Stimulated activated naive CD8-positive, alpha-beta T cell treated with anti-CD3 and anti-CD28 coated beads, Interleukin-15, Interleukin-2, amounts not matched to agents 100 U/mL and 50 U/mL, for 24 hours (primary cell): ENCODE results near the gene DMPK.

Experiments
- ATAC-seq: fragments of 150-1000 bp; cut with Tn5 transposase; one replicate; pipeline ENCODE4 v1.10.0; 2021
- DNase-seq: peaks from one replicate; pipeline ENCODE4 v3.0.0; 2021

The DMPK gene

GRCh38 chr19:45782162-45782691, at the start of gene DMPK:
TSS of gene DMPK (minus strand) at chr19:45782490. CDS start at chr19:45782352, 138 bp downstream.
- no peak for ATAC-seq
- DNase-seq = no peak

GRCh38 chr19:45828945-45829344, 46.7 kb upstream of the DMPK start:
- ATAC-seq (no peak), DNase-seq (no peak)

GRCh38 chr19:45828523-45828922, 46.2 kb upstream of the DMPK start:
- ATAC-seq (no peak), DNase-seq (no peak)

- no peak for ATAC-seq
- DNase-seq = no peak
These were observed 45.3 kb upstream of the DMPK start for GRCh38 chr19:45827459-45828093.

GRCh38 chr19:45826934-45827333, 44.6 kb upstream of the DMPK start:
- ATAC-seq (no peak), DNase-seq (no peak)

GRCh38 chr19:45825917-45826893, 43.9 kb upstream of the DMPK start:
- DNase-seq (no peak), ATAC-seq (no peak)

- DNase-seq (no peak), ATAC-seq (no peak)
These were observed 42.9 kb upstream of the DMPK start for GRCh38 chr19:45825263-45825605.

- no peak for ATAC-seq
These were observed 42.4 kb upstream of the DMPK start for GRCh38 chr19:45824531-45825262.

GRCh38 chr19:45824041-45824471, 41.8 kb upstream of the DMPK start:
- no peak for ATAC-seq

More at GRCh38 chr19:45824531-45825262, 42.4 kb upstream of the DMPK start:
- no peak for DNase-seq

GRCh38 chr19:45823182-45823581, 40.9 kb upstream of the DMPK start:
- DNase-seq (no peak), ATAC-seq (no peak)

More at GRCh38 chr19:45824041-45824471, 41.8 kb upstream of the DMPK start:
- no peak for DNase-seq

- DNase-seq = no peak
- no peak for ATAC-seq
These were observed 40.4 kb upstream of the DMPK start for GRCh38 chr19:45822716-45823115.

- DNase-seq (no peak), ATAC-seq (no peak)
These were observed 39.3 kb upstream of the DMPK start for GRCh38 chr19:45821570-45821969.

GRCh38 chr19:45821103-45821521, 38.8 kb upstream of the DMPK start:
- DNase-seq (no peak), ATAC-seq (no peak)

GRCh38 chr19:45820413-45821102, 38.3 kb upstream of the DMPK start:
- ATAC-seq (no peak), DNase-seq (no peak)

- ATAC-seq (no peak), DNase-seq (no peak)
These were observed 37.5 kb upstream of the DMPK start for GRCh38 chr19:45819769-45820168.

GRCh38 chr19:45817725-45818301, 35.5 kb upstream of the DMPK start:
- ATAC-seq (no peak), DNase-seq (no peak)

- DNase-seq (peak; percentile 99), ATAC-seq (peak; percentile 97)
These were observed 34.9 kb upstream of the DMPK start for GRCh38 chr19:45817010-45817724.

- DNase-seq (no peak), ATAC-seq (no peak)
These were observed 34.1 kb upstream of the DMPK start for GRCh38 chr19:45816236-45817009.

- no peak for DNase-seq
- no peak for ATAC-seq
These were observed 33.4 kb upstream of the DMPK start for GRCh38 chr19:45815481-45816216.
